PC-9 (cell line): Measurements from ENCODE around the gene SLC6A9.

Experiments
- CTCF ChIP-seq: fragments of 200-600 bp; sonication (generic); conservative IDR thresholded peaks from 2 replicates; pipeline ENCODE4 v1.6.1; 2017; ENCODE audit warnings: mixed run types, antibody characterized with exemption, mild to moderate bottlenecking, moderate library complexity
- EZH2 ChIP-seq: fragments of 200-600 bp; sonication (generic); IDR thresholded peaks from 2 replicates; pipeline ENCODE4 v1.8.0; 2017; ENCODE audit warnings: antibody characterized with exemption, low read depth

- TF ChIP-seq CTCF (no peak), EZH2 (no peak)
Observed at GRCh38 chr1:43976045-43976444, 55.2 kb downstream of the SLC6A9 start.
